ENCODE measurements around the gene EDIL3.

GRCh38 chr5:84229045-84229444, 155.6 kb downstream of the EDIL3 start:
- TF ChIP-seq POLR2A (IDR thresholded peaks at IDR 0.05): no peak
- TF ChIP-seq CTCF (IDR thresholded peaks at IDR 0.05): no peak
